Upper lobe of right lung (tissue), 1 donor: ENCODE data around the gene UROS. TPM values are rescaled to one million over a fixed set of nuclear protein-coding genes. Genes with fewer than 3 reads are reported as not detected.

Source experiments
- ATAC-seq: fragments of 200-7000 bp; cut with Tn5 transposase; one replicate; pipeline ENCODE4 v1.9.1; 2020; ENCODE audit warnings: mild to moderate bottlenecking, moderate library complexity
- DNase-seq: peaks from one replicate; pipeline ENCODE4 v3.0.0-alpha.2; 2020
- H3K27ac ChIP-seq: fragments of 200-600 bp; one replicate; pipeline ENCODE4 v1.8.0; 2022
- H3K27me3 ChIP-seq: fragments of 200-600 bp; one replicate; pipeline ENCODE4 v1.8.0; 2022; ENCODE audit warnings: mild to moderate bottlenecking
- H3K36me3 ChIP-seq: fragments of 200-600 bp; one replicate; pipeline ENCODE4 v1.8.0; 2022
- H3K4me1 ChIP-seq: fragments of 200-600 bp; one replicate; pipeline ENCODE4 v1.8.0; 2022
- H3K4me3 ChIP-seq: fragments of 200-600 bp; one replicate; pipeline ENCODE4 v1.8.0; 2022; ENCODE audit warnings: mild to moderate bottlenecking
- H3K9me3 ChIP-seq: fragments of 200-600 bp; one replicate; pipeline ENCODE4 v1.8.0; 2022
- CTCF ChIP-seq: fragments of 200-600 bp; IDR thresholded peaks from one replicate; pipeline ENCODE4 v1.8.0; 2022; ENCODE audit warnings: antibody characterized with exemption
- intact Hi-C: fragments of 100-400 bp; cut with DNase I; formaldehyde crosslinking; loops from one replicate; pipeline ENCODE4 v1.11.0; 2022
- total RNA-seq: library from RNA; stranded (reverse); fragmentation: NEBNext Ultra II Directional; extraction: Animal tissue kit (Norgen Biotek cat#: 25700); gene quantifications from one replicate; pipeline ENCODE4 v1.2.1, GENCODE V29; 2021
- donor health status: DM: no; HTN: yes; CAD: no; lungs with severe emphysema.

The UROS gene
- total RNA-seq, 1 donor from 2014 or later: 34.2 TPM

- H3K36me3 ChIP-seq: peaks cover 22% of the 10 kb centered on the region
- TF ChIP-seq CTCF: no peak
- H3K27ac ChIP-seq: no peak overlapping the region
- no peak for DNase-seq
- intact Hi-C loops: no loop called here
- no peaks in the 10 kb centered on the region for H3K4me1 ChIP-seq
- ATAC-seq: peak; percentile 52
- no peak overlapping the region for H3K4me3 ChIP-seq
- no peaks in the 10 kb centered on the region for H3K9me3 ChIP-seq
- no peaks in the 10 kb centered on the region for H3K27me3 ChIP-seq
Measured at GRCh38 chr10:125768219-125768855, 54.7 kb downstream of the UROS start.

GRCh38 chr10:125766511-125766910, 56.5 kb downstream of the UROS start:
- intact Hi-C loops: no loop called here
- ATAC-seq: no peak
- peaks cover 36% of the 10 kb centered on the region for H3K36me3 ChIP-seq

GRCh38 chr10:125765835-125766234, 57.2 kb downstream of the UROS start:
- no peak overlapping the region for H3K27ac ChIP-seq
- no peak overlapping the region for H3K4me3 ChIP-seq
- no peaks in the 10 kb centered on the region for H3K4me1 ChIP-seq
- TF ChIP-seq CTCF: no peak
- peaks cover 43% of the 10 kb centered on the region for H3K36me3 ChIP-seq
- DNase-seq: no peak
- no peaks in the 10 kb centered on the region for H3K9me3 ChIP-seq
- ATAC-seq: no peak
- no peaks in the 10 kb centered on the region for H3K27me3 ChIP-seq
- intact Hi-C loops: no loop called here

More at GRCh38 chr10:125766511-125766910, 56.5 kb downstream of the UROS start:
- TF ChIP-seq CTCF: no peak
- Histone ChIP-seq H3K9me3 (no peaks in the 10 kb centered on the region), H3K27ac (no peak overlapping the region), H3K4me3 (no peak overlapping the region), H3K27me3 (no peaks in the 10 kb centered on the region), H3K4me1 (no peaks in the 10 kb centered on the region)
- DNase-seq: no peak

GRCh38 chr10:125762692-125763648, 60.1 kb downstream of the UROS start:
- TF ChIP-seq CTCF: no peak
- H3K36me3 ChIP-seq: peaks cover 70% of the 10 kb centered on the region
- intact Hi-C loops: no loop called here

GRCh38 chr10:125761961-125762360, 61.1 kb downstream of the UROS start:
- Histone ChIP-seq H3K36me3 (peaks cover 78% of the 10 kb centered on the region), H3K4me1 (no peaks in the 10 kb centered on the region), H3K4me3 (no peak overlapping the region), H3K9me3 (no peaks in the 10 kb centered on the region), H3K27ac (no peak overlapping the region), H3K27me3 (no peaks in the 10 kb centered on the region)
- DNase-seq (no peak), ATAC-seq (no peak)
- intact Hi-C loops: no loop called here
- no peak for TF ChIP-seq CTCF

More at GRCh38 chr10:125762692-125763648, 60.1 kb downstream of the UROS start:
- Histone ChIP-seq H3K27me3 (no peaks in the 10 kb centered on the region), H3K9me3 (no peaks in the 10 kb centered on the region), H3K4me3 (no peak overlapping the region), H3K4me1 (no peaks in the 10 kb centered on the region), H3K27ac (no peak overlapping the region)
- DNase-seq: no peak
- no peak for ATAC-seq
